Thyroid gland (tissue), 4 donors: Measurements from ENCODE around the gene HNRNPF.

ENCODE experiments used
- CTCF ChIP-seq, 6 experiments: fragments of 200-600 bp in 3 of 6; fragments of 450-650 bp in 3 of 6; sonication (generic) in 3 of 6; IDR thresholded peaks; one replicate each; pipeline ENCODE4 v1.5.1; 2016 to 2019; ENCODE audit warnings: antibody characterized with exemption in 6 of 6, mild to moderate bottlenecking in 2 of 6, inconsistent platforms in 1 of 6, moderate library complexity in 1 of 6
- POLR2A ChIP-seq, 2 donors: fragments of 450-650 bp; IDR thresholded peaks; one replicate each; pipeline ENCODE4 v1.6.1; 2017; ENCODE audit warnings: antibody characterized with exemption in 2 of 2, mild to moderate bottlenecking in 2 of 2, moderate library complexity in 1 of 2

GRCh38 chr10:43353495-43354329 is 55.3 kb downstream of the HNRNPF start:
- no peak for TF ChIP-seq POLR2A (IDR thresholded peaks at IDR 0.05)
- TF ChIP-seq CTCF (IDR thresholded peaks at IDR 0.05) = no peak
